ENCODE data around the gene CASP9.
"Not testable (repeated sequence)": the region's sequence is repeated elsewhere in the genome, so short reads cannot be mapped to it uniquely, and the experiment has no call there.

Gene CASP9

GRCh38 chr1:15525050-15526020 is 1.3 kb upstream of the CASP9 start:
- TF ChIP-seq CTCF (conservative IDR thresholded peaks at IDR 0.05) = no peak
- H3K27ac ChIP-seq = peak overlapping the region; percentile 90

GRCh38 chr1:15524283-15525049 is 451 bp upstream of the CASP9 start:
- TF ChIP-seq CTCF (conservative IDR thresholded peaks at IDR 0.05) = no peak
- peak overlapping the region; percentile 90 for H3K27ac ChIP-seq

- no peak for TF ChIP-seq CTCF (conservative IDR thresholded peaks at IDR 0.05)
- peak overlapping the region; percentile 90 for H3K27ac ChIP-seq
These were observed 653 bp downstream of the CASP9 start for GRCh38 chr1:15523104-15524020.

GRCh38 chr1:15522551-15522950 is 1.5 kb downstream of the CASP9 start:
- no peak for TF ChIP-seq CTCF (conservative IDR thresholded peaks at IDR 0.05)
- H3K27ac ChIP-seq = peak overlapping the region; percentile 90

GRCh38 chr1:15521206-15521906 is 2.7 kb downstream of the CASP9 start:
- H3K27ac ChIP-seq = not testable (repeated sequence)

GRCh38 chr1:15519625-15520024 is 4.4 kb downstream of the CASP9 start:
- no peak for TF ChIP-seq CTCF (conservative IDR thresholded peaks at IDR 0.05)
- H3K27ac ChIP-seq = no peak overlapping the region

- no peak for TF ChIP-seq CTCF (conservative IDR thresholded peaks at IDR 0.05)
- no peak overlapping the region for H3K27ac ChIP-seq
These were observed 8.9 kb downstream of the CASP9 start for GRCh38 chr1:15515022-15515663.

GRCh38 chr1:15514557-15514956 is 9.5 kb downstream of the CASP9 start:
- not testable (repeated sequence) for H3K27ac ChIP-seq
